GM18505 (cell line): ENCODE measurements around the gene RMC1.

Experiments used
- ATAC-seq: cut with Tn5 transposase; IDR thresholded peaks from one replicate; pipeline ENCODE4 v1.9.1; 2021; ENCODE audit not compliant: unreplicated experiment
- POLR2A ChIP-seq: IDR thresholded peaks from 4 replicates; pipeline ENCODE4 v1.6.1; 2011; ENCODE audit warnings: borderline replicate concordance; ENCODE audit not compliant: insufficient read depth, insufficient read length; ENCODE audit errors: extremely low read depth

The RMC1 gene

DNA sequence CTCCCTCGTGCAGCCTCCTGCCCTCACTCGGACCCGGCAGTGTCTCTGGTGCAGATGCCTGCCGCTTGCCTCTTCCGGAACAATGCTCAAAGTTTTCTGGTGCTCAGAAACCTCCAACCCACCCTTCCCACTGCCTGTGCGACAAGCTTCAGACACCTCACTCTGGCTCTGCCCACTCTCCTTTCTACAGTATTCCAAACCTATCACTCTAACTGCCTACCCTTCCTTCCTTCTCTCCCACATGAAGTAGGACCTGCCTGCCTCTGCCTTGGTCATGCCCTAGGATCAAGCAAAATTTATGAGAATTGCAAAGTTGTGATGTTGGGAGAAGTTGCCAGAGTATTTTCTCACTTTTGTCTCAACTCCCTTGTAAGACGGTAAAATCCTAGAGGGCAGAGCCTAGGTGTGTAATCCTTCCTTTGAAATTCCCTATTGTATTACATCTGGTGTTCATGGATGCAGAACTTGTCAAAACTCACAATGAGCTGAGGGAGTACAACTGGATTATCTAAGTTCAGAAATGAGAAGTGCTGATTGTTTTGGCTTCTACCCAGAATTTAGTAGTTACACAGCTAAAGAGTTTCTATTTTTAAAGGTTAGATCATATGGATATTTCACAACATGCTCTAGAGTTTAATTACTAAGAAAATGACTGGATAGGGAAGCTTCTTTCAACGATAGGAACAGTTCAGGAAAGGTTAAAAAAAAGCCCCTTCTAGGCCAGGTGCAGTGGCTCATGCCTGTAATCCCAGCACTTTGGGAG is 75.8 kb downstream of the RMC1 start:
- no peak for TF ChIP-seq POLR2A
- ATAC-seq = no peak

DNA sequence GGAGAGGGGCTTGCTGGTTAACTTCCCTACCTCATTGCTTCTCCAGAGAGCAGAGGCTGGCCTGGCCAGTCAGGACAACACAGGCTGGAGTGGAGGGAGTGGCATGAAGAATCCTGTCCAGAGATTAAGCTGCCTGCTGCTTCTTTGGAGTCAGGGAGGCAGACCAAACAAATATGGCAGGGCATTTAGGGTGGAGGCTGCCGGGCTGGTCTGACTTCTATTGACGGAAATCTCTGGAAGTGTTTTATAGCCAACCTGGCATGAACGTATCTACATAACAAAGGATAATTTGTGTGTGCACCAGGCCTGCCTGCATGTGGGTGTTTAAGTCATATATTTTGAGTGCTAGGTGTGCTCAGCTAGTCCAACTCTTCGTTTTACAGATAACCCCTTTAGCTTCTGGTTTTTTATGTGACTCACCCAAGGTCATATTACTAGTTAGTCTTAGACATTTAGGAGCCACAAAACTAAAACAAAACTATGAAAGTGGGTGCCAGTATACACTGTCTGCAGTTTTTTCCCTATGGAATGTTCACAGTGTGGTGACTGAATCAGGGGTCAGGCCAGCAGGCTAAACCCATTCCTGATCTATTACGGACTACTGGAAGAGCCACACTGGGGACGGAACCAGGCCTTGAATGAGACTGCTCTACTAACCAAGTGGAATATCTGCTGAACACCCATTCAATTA is 77.5 kb downstream of the RMC1 start:
- no peak for TF ChIP-seq POLR2A
- ATAC-seq = no peak
